ENCODE measurements around the gene CDX2. TPM values are rescaled to one million over a fixed set of nuclear protein-coding genes. Genes with fewer than 3 reads are reported as not detected.

Gene CDX2
- total RNA-seq, 1 donor from 2014 or later: not detected

- intact Hi-C loops (cut with micrococcal nuclease): no loop called here
Measured at GRCh38 chr13:27979001-27979643, 10.0 kb upstream of the CDX2 start.

- intact Hi-C loops (cut with micrococcal nuclease): no loop called here
Measured at GRCh38 chr13:27978301-27978968, 9.3 kb upstream of the CDX2 start.

GRCh38 chr13:27977476-27978300, 8.6 kb upstream of the CDX2 start:
- intact Hi-C loops (cut with micrococcal nuclease): no loop called here

GRCh38 chr13:27976362-27977091, 7.4 kb upstream of the CDX2 start:
- intact Hi-C loops (cut with micrococcal nuclease): no loop called here

- intact Hi-C loops (cut with micrococcal nuclease): loop anchor here (2.0 kb wide), 1 partner anchor 179 kb away; no protein-coding TSS in a partner anchor
Measured at GRCh38 chr13:27975564-27976361, 6.6 kb upstream of the CDX2 start.

GRCh38 chr13:27973961-27974662, 5.0 kb upstream of the CDX2 start:
- intact Hi-C loops (cut with micrococcal nuclease): loop anchor here (2.0 kb wide), 1 partner anchor 177 kb away; no protein-coding TSS in a partner anchor

- intact Hi-C loops (cut with micrococcal nuclease): no loop called here
Measured at GRCh38 chr13:27973291-27973690, 4.2 kb upstream of the CDX2 start.

GRCh38 chr13:27972478-27972820, 3.3 kb upstream of the CDX2 start:
- intact Hi-C loops (cut with micrococcal nuclease): no loop called here

GRCh38 chr13:27971776-27972477, 2.8 kb upstream of the CDX2 start:
- intact Hi-C loops (cut with micrococcal nuclease): no loop called here

- intact Hi-C loops (cut with micrococcal nuclease): no loop called here
Measured at GRCh38 chr13:27971236-27971645, 2.1 kb upstream of the CDX2 start.

- intact Hi-C loops (cut with micrococcal nuclease): no loop called here
Measured at GRCh38 chr13:27970382-27971235, 1.5 kb upstream of the CDX2 start.

- intact Hi-C loops (cut with micrococcal nuclease): loop anchor here (1.0 to 2.0 kb wide), 2 partner anchors 44 to 49 kb away; no protein-coding TSS in a partner anchor
Measured at GRCh38 chr13:27969866-27970229, 733 bp upstream of the CDX2 start.

- intact Hi-C loops (cut with micrococcal nuclease): loop anchor here (1.0 to 2.0 kb wide), 2 partner anchors 42 to 48 kb away; no protein-coding TSS in a partner anchor
Measured at GRCh38 chr13:27968316-27969081, 616 bp downstream of the CDX2 start.

GRCh38 chr13:27967736-27968315, 1.3 kb downstream of the CDX2 start:
- intact Hi-C loops (cut with micrococcal nuclease): loop anchor here (2.0 kb wide), 1 partner anchor 47 kb away; no protein-coding TSS in a partner anchor

GRCh38 chr13:27967203-27967735, 1.8 kb downstream of the CDX2 start:
- intact Hi-C loops (cut with micrococcal nuclease): no loop called here

GRCh38 chr13:27966641-27967202, 2.4 kb downstream of the CDX2 start:
- intact Hi-C loops (cut with micrococcal nuclease): no loop called here

Measured in T-helper 1 cell treated with Interleukin-12 subunit alpha and Interleukin-12 subunit beta and Interleukin-4 antibody, amounts not matched to agents 30 ng/mL and 1 ng/mL, for 36 hours (primary cell).